GM13976 (cell line): Measurements from ENCODE around the gene SH2B2.
A peak's percentile ranks its signal among the peaks of the same experiment; 100 is the strongest.

Source experiments
- DNase-seq: peaks from one replicate; pipeline ENCODE4 v3.0.0; 2012; ENCODE audit warnings: low spot score
- in situ Hi-C: fragments of 300-500 bp; cut with MboI; formaldehyde crosslinking; loops from one replicate; pipeline ENCODE4 v1.12.0; 2022; ENCODE audit warnings: low sequenced_read_pairs, mixed read lengths, inconsistent platforms; ENCODE audit not compliant: unreplicated experiment
- TF ChIP-seq, protein P1 (sequence below): IDR thresholded peaks from 2 replicates; pipeline ENCODE4 v1.5.1; 2012; ENCODE audit warnings: borderline replicate concordance, mild to moderate bottlenecking; ENCODE audit not compliant: insufficient read depth; ENCODE audit errors: extremely low read depth, missing control alignments, control extremely low read depth

SH2B2 gene

DNA sequence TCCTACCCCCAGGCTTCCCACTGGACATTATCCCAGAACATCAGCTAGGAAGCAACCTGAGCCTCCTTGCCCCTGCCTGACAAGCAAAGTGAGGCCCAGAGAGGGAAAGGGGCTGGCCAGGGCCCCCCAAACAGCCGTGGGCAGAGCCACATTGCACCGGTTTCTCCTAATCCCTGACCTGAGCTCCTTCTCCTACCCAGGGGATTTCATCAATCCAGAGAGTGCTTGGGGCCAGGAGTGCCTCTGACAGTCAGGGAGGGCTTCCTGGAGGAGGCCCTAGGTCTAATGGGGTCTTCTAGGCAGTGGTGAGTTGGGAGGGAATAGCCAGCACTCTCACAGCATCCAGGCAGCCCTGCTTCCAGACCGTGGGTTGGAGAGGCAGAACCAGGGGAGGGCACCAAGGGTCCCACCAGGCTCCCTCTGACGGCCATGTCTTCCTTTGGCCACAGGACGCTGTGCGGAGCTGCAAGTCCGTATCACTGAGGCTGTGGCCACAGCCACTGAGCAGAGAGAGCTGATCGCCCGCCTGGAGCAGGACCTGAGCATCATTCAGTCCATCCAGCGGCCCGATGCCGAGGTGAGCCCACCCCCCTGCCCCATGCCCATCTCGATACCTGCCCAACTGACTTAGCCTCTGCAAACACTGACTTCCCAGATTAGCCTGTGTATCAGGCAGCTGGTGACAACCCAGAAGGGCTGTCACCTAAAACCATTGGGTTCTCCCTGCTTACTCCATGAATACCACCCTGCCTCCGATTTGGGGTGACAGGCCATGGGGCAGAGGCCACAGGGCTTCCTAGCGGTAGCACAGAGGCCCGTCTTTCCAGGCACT, 13.5 kb upstream of the SH2B2 start:
- in situ Hi-C loops: no loop called here
- TF ChIP-seq, protein P1, sequence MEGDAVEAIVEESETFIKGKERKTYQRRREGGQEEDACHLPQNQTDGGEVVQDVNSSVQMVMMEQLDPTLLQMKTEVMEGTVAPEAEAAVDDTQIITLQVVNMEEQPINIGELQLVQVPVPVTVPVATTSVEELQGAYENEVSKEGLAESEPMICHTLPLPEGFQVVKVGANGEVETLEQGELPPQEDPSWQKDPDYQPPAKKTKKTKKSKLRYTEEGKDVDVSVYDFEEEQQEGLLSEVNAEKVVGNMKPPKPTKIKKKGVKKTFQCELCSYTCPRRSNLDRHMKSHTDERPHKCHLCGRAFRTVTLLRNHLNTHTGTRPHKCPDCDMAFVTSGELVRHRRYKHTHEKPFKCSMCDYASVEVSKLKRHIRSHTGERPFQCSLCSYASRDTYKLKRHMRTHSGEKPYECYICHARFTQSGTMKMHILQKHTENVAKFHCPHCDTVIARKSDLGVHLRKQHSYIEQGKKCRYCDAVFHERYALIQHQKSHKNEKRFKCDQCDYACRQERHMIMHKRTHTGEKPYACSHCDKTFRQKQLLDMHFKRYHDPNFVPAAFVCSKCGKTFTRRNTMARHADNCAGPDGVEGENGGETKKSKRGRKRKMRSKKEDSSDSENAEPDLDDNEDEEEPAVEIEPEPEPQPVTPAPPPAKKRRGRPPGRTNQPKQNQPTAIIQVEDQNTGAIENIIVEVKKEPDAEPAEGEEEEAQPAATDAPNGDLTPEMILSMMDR: no peak
- DNase-seq: no peak

DNA sequence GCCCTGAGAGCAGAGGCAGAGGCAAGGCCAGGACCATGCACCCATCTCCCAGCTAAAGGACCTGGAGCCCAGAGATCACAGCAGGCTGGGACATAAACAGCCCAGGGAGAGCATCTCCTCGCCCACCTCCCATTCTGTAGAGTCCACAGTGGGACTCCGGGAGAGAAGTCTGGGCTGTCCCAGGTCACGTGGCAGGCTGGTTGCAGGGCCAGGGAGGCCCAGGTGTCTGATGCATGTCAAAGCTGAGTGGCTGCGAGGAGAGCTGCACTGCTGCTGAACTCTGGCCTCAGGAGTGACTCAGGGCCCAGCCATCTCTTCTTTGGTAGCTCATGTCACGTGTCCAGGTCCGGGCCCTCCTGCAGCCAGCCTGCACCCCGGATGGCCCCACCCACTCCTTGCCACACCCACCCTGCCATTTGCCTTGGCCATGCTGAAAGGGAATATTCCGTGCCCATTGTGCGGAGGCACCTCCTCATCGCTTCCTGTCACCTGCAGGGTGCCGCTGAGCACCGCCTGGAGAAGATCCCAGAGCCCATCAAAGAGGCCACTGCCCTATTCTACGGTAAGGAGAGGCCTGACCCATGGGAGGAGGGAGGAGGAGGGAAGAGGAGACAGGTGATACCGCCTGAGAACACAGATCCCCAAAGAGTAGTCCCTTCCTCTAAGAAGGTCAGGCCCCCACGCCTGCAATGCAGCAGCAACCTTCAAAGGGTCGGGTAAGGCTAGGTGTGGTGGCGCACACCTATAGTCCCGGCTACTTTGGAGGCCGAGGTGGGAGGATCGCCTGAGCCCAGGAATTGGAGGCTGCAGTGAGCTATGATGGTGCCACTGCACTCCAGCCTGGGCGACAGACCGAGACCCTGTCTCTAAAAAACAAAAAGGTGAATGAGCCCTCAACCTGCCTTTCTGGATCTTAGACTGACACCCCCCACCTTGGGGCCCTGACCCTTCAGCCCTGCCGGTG, 12.6 kb upstream of the SH2B2 start:
- DNase-seq: no peak
- in situ Hi-C loops: no loop called here
- TF ChIP-seq, protein P1: no peak

DNA sequence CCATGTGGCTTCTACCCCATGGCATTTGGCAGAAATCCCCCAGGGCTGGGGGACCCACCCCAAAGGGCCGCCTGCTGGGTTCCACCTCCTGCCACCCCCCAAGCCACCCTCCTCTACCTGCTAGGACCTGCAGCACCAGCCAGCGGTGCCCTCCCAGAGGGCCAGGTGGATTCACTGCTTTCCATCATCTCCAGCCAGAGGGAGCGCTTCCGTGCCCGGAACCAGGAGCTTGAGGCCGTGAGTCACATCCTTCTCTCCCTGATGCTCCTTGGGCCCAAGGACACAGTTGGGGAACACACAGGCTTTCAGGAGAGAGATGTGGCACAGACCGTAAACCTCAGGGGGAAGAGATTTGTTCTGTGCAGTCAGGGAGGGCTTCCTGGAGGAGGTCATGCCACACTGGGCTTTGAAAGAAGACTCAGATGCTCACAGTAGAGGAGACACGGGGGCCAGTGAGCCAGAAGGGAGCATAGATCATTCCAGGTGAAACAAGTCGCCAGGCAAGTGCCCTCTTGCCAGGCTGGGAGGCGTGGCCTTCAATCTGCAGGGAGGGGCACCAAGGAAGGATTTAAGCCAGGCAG, 11.5 kb upstream of the SH2B2 start:
- DNase-seq: no peak
- TF ChIP-seq, protein P1: no peak
- in situ Hi-C loops: no loop called here

DNA sequence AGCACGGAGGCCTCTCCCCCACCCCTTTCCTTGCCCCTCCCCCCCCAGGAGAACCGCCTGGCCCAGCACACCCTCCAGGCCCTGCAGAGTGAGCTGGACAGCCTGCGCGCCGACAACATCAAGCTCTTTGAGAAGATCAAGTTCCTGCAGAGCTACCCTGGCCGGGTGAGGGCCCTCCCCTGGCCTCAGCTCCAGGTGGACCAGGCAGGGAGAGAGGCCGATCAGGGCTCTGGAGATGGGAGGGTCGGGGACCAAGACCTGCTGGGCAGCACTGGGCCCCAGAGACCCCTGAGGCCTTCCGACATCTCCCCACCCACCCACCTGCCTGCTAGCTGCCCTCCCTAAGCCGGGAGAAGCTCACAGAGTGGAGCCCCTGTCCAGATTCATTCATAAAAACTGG, 8.8 kb upstream of the SH2B2 start:
- DNase-seq: no peak
- TF ChIP-seq, protein P1: no peak
- in situ Hi-C loops: no loop called here

DNA sequence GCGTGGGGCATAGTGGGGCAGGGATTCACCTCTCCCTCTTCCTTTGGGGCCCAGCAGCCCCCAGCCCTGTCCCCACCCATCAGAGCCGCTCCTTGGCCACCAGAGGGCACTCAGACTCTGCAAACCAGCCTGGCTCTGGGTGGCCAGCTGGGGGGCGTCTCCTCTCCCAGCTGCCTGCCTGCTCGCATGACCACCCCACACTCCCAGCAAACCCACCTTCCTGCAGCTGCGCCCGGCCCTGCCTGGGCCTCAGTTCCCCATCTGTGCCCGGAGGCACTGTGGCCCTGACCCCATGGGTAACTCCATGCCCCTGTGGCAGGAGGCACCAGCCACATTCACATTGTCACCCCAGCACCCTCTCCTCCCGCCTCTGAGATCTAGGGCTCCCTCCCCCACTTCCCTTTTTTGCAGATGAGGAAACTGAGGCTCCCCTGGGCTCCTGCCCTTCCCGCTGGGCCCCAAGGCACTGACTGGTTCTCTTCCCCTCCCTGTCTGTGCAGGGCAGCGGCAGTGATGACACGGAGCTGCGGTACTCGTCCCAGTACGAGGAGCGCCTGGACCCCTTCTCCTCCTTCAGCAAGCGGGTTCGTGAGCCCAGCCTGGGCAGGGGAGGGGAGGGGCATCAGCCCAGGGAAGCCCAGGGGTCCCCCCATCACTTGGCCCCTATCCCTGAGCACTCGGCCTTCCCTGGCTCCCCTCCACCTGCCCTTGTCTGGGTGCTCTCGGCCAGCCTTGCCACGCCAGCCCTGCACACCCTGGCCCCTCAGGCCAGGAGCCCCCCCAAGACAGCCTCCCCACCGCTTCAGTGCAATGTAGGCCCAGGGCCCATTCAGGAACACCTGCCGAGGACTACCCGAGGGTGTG, 6.9 kb upstream of the SH2B2 start:
- TF ChIP-seq, protein P1: peak; percentile 88
- peak; percentile 89 for DNase-seq
- in situ Hi-C loops: no loop called here
